Esophagus muscularis mucosa (tissue), 4 donors: ENCODE results near the gene RCAN1.

ENCODE experiments used
- EP300 ChIP-seq: sonication (generic); formaldehyde crosslinking; IDR thresholded peaks from one replicate; pipeline ENCODE4 v1.6.1; 2017; ENCODE audit warnings: antibody characterized with exemption
- POLR2AphosphoS5 ChIP-seq, 2 donors: sonication (generic); formaldehyde crosslinking; IDR thresholded peaks; one replicate each; pipeline ENCODE4 v1.6.1; 2017; ENCODE audit warnings: antibody characterized with exemption in 2 of 2
- TF ChIP-seq, protein P1 (sequence below), 3 experiments: fragments of 200-600 bp in 2 of 3; fragments of 450-650 bp in 1 of 3; sonication (generic) in 2 of 3; IDR thresholded peaks; one replicate each; pipeline ENCODE4 v1.5.1; 2017 to 2019; ENCODE audit warnings: antibody characterized with exemption in 3 of 3, mild to moderate bottlenecking in 2 of 3, moderate library complexity in 1 of 3

GRCh38 chr21:34636961-34637360 is 22.0 kb upstream of the RCAN1 start:
- no peak for TF ChIP-seq EP300
- TF ChIP-seq, protein P1, sequence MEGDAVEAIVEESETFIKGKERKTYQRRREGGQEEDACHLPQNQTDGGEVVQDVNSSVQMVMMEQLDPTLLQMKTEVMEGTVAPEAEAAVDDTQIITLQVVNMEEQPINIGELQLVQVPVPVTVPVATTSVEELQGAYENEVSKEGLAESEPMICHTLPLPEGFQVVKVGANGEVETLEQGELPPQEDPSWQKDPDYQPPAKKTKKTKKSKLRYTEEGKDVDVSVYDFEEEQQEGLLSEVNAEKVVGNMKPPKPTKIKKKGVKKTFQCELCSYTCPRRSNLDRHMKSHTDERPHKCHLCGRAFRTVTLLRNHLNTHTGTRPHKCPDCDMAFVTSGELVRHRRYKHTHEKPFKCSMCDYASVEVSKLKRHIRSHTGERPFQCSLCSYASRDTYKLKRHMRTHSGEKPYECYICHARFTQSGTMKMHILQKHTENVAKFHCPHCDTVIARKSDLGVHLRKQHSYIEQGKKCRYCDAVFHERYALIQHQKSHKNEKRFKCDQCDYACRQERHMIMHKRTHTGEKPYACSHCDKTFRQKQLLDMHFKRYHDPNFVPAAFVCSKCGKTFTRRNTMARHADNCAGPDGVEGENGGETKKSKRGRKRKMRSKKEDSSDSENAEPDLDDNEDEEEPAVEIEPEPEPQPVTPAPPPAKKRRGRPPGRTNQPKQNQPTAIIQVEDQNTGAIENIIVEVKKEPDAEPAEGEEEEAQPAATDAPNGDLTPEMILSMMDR (IDR thresholded peaks at IDR 0.05), result no peak
- TF ChIP-seq POLR2AphosphoS5 (IDR thresholded peaks at IDR 0.05), result no peak
